Thoracic aorta (tissue), 2 donors: ENCODE data around the gene NEDD8. TPM values are rescaled to one million over a fixed set of nuclear protein-coding genes. Genes with fewer than 3 reads are reported as not detected.

ENCODE experiments used
- ATAC-seq: fragments of 150-250 bp; one replicate; pipeline ENCODE4 v1.8.0; 2017; ENCODE audit warnings: low read depth; ENCODE audit not compliant: insufficient number of reproducible peaks, low FRiP score
- DNase-seq: peaks from one replicate; pipeline ENCODE4 v3.0.0-alpha.2; 2020; ENCODE audit warnings: low spot score
- H3K27ac ChIP-seq, 2 donors: fragments of 200-600 bp; sonication (generic); 1 replicate in 1 of 2; 2 replicates in 1 of 2; pipeline ENCODE4 v1.5.1; 2016; ENCODE audit warnings: mild to moderate bottlenecking in 2 of 2, moderate library complexity in 2 of 2
- H3K27me3 ChIP-seq: fragments of 200-600 bp; sonication (generic); replicated peaks from 2 replicates; pipeline ENCODE4 v1.6.0; 2016; ENCODE audit warnings: mild to moderate bottlenecking; ENCODE audit not compliant: insufficient read depth
- H3K36me3 ChIP-seq: fragments of 200-600 bp; sonication (generic); one replicate; pipeline ENCODE4 v1.5.1; 2016
- H3K4me1 ChIP-seq, 2 donors: fragments of 200-600 bp; sonication (generic); 1 replicate in 1 of 2; 2 replicates in 1 of 2; pipeline versions ENCODE4 v1.5.1 to v1.6.0; 2016; ENCODE audit warnings: low read depth in 2 of 2, mild to moderate bottlenecking in 1 of 2; ENCODE audit not compliant: control insufficient read depth in 1 of 2
- H3K4me3 ChIP-seq: fragments of 200-600 bp; sonication (generic); 2 replicates; pipeline ENCODE4 v1.5.1; 2016; ENCODE audit warnings: mild to moderate bottlenecking
- H3K9me3 ChIP-seq: fragments of 200-600 bp; sonication (generic); 2 replicates; pipeline ENCODE4 v1.5.1; 2016
- total RNA-seq, 2 donors: library from RNA; depleted of rRNA; stranded (reverse); fragments of >200 nt; gene quantifications; one replicate each; pipeline versions ENCODE4 v1.1.0 to v1.2.3, GENCODE V29; 2016
- TF ChIP-seq, protein P1 (sequence below): fragments of 200-600 bp; sonication (generic); IDR thresholded peaks from one replicate; pipeline ENCODE4 v1.5.1; 2019; ENCODE audit warnings: antibody characterized with exemption

NEDD8 gene
- total RNA-seq, 2 donors from 2014 or later: 76.0 to 91.4 TPM

- DNase-seq (no peak), ATAC-seq (no peak)
- H3K36me3 ChIP-seq: peaks cover under 1% of the 10 kb centered on the region
- no peaks in the 10 kb centered on the region for H3K27me3 ChIP-seq
- TF ChIP-seq, protein P1, sequence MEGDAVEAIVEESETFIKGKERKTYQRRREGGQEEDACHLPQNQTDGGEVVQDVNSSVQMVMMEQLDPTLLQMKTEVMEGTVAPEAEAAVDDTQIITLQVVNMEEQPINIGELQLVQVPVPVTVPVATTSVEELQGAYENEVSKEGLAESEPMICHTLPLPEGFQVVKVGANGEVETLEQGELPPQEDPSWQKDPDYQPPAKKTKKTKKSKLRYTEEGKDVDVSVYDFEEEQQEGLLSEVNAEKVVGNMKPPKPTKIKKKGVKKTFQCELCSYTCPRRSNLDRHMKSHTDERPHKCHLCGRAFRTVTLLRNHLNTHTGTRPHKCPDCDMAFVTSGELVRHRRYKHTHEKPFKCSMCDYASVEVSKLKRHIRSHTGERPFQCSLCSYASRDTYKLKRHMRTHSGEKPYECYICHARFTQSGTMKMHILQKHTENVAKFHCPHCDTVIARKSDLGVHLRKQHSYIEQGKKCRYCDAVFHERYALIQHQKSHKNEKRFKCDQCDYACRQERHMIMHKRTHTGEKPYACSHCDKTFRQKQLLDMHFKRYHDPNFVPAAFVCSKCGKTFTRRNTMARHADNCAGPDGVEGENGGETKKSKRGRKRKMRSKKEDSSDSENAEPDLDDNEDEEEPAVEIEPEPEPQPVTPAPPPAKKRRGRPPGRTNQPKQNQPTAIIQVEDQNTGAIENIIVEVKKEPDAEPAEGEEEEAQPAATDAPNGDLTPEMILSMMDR: no peak
- H3K4me1 ChIP-seq: peaks cover 3 to 9% of the 10 kb centered on the region in 2 donors
- H3K4me3 ChIP-seq: peak overlapping the region; percentile 79
- H3K9me3 ChIP-seq: no peaks in the 10 kb centered on the region
- H3K27ac ChIP-seq: peak overlapping the region; percentile 94 to 95
These were observed 39.7 kb upstream of the NEDD8 start for GRCh38 chr14:24271834-24272263.

DNA sequence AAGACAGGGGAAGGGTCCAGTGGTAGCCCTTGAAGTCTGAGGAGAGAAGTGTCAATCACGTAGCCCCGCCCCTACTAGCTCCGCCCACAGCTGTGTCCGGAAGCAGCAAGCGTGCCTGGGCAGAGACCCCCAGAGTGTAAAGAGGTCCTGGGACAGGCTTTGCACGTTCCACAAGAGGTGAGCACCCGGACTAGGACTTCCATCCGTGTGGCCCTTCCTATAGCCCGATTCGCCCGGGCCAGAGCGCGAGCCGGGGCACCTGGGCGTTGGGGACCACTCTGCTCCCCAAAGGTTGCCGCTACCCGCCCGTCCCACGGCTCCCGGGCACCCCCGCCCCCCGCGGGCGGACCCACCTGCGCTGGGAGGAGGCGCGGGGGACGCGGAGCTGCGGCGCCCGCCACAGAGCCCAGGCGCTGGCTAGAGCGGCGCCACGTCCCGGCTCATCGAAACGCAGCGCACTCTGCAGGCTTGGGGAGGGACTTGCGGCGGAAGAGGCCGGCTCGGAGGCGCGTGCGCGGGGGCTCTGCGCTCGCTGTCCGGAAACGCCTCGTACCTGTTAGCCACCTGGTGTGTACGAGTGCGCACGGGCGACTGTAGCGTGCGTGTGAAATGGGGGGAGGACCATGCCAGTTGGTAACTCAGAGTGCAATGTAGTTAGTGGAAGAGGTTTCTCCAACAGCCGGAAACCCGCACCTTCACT, 39.1 kb upstream of the NEDD8 start, which contains the start of gene RABGGTA:
RABGGTA (minus strand) TSS at position 464 of the 700 bp plus-strand sequence. CDS start 482 bp downstream, outside the sequence.
- peak; percentile 21 for DNase-seq
- peaks cover 3 to 9% of the 10 kb centered on the region in 2 donors for H3K4me1 ChIP-seq
- H3K27me3 ChIP-seq: no peaks in the 10 kb centered on the region
- ATAC-seq: peak; percentile 67
- peaks cover 7% of the 10 kb centered on the region for H3K36me3 ChIP-seq
- peak within 1 kb of the TSS; percentile 94 to 95 for H3K27ac ChIP-seq
- TF ChIP-seq, protein P1: peak; percentile 61
- no peaks in the 10 kb centered on the region for H3K9me3 ChIP-seq
- H3K4me3 ChIP-seq: peak within 1 kb of the TSS; percentile 79

DNA sequence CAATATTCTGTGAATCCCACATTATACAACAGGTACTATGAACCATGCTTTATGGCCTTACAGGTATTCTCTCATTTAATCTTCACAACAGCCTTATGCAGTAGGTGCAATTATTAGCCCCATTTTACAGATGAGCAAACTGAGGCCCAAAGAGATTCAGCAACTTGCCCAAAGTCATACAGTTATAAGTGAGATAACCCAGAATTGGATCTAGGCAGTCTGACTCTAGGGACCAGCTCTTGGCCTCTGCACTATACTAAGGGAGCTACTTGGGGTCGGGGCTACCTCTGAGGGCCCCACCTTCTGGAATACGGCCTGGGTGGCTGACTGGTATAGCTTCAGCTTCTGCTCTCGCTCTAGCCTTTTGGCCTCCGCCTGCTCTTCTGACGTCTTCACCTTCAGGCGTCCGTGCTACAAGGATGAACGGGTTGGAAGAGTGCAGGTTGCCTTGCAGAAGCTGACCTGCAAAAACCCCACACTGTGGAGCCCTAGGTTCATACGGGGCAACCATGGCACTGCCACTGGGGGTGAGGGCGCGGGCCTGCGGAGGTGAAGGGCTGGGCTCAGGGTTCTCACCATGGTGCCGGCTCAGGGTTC, 38.5 kb upstream of the NEDD8 start:
- no peak for ATAC-seq
- peaks cover 3 to 9% of the 10 kb centered on the region in 2 donors for H3K4me1 ChIP-seq
- TF ChIP-seq, protein P1: no peak
- peak overlapping the region; percentile 79 for H3K4me3 ChIP-seq
- H3K27me3 ChIP-seq: no peaks in the 10 kb centered on the region
- DNase-seq: no peak
- no peaks in the 10 kb centered on the region for H3K9me3 ChIP-seq
- peak overlapping the region; percentile 94 to 95 for H3K27ac ChIP-seq
- peaks cover 9% of the 10 kb centered on the region for H3K36me3 ChIP-seq

GRCh38 chr14:24269910-24270536, 37.9 kb upstream of the NEDD8 start:
- TF ChIP-seq, protein P1: no peak
- Histone ChIP-seq H3K4me1 (peaks cover 3 to 9% of the 10 kb centered on the region in 2 donors), H3K36me3 (peaks cover 9% of the 10 kb centered on the region)

GRCh38 chr14:24269368-24269767, 37.2 kb upstream of the NEDD8 start:
- H3K9me3 ChIP-seq: no peaks in the 10 kb centered on the region
- TF ChIP-seq, protein P1: no peak
- H3K4me3 ChIP-seq: no peak overlapping the region
- H3K4me1 ChIP-seq: peaks cover 3 to 9% of the 10 kb centered on the region in 2 donors
- H3K36me3 ChIP-seq: peaks cover 9% of the 10 kb centered on the region
- ATAC-seq (no peak), DNase-seq (no peak)
- H3K27ac ChIP-seq: no peak overlapping the region
- no peaks in the 10 kb centered on the region for H3K27me3 ChIP-seq

More at GRCh38 chr14:24269910-24270536, 37.9 kb upstream of the NEDD8 start:
- no peak overlapping the region for H3K4me3 ChIP-seq
- H3K27ac ChIP-seq: no peak overlapping the region
- no peak for ATAC-seq
- H3K9me3 ChIP-seq: no peaks in the 10 kb centered on the region
- DNase-seq: no peak
- H3K27me3 ChIP-seq: no peaks in the 10 kb centered on the region
